A549 (cell line): Measurements from ENCODE around the gene PPIP5K2. TPM values are rescaled to one million over a fixed set of nuclear protein-coding genes. Genes with fewer than 3 reads are reported as not detected.
"Not testable (repeated sequence)": the region's sequence is repeated elsewhere in the genome, so short reads cannot be mapped to it uniquely, and the experiment has no call there.

Experiments used
- ATAC-seq, 2 experiments: fragments of 200-7000 bp in 1 of 2; fragments of >200 bp in 1 of 2; cut with Nextera tagmentation in 1 of 2; cut with Tn5 transposase in 1 of 2; 3 replicates each; pipeline versions ENCODE4 v1.8.0 to v1.9.1; 2018 to 2020; ENCODE audit warnings: mild to moderate bottlenecking in 1 of 2, moderate library complexity in 1 of 2
- CTCF ChIA-PET: fragments of 300-600 bp; sonication (Branson Sonifier 250); formaldehyde crosslinking; extraction: SDS; loops from one replicate; lab custom pipeline; 2021; ENCODE audit warnings: antibody characterized with exemption, inconsistent platforms; lab: Yijun Ruan, JAX
- POLR2A ChIA-PET: fragments of 350-600 bp; formaldehyde crosslinking; extraction: SDS; loops from one replicate; lab custom pipeline; 2021; ENCODE audit warnings: antibody characterized with exemption, inconsistent platforms; lab: Yijun Ruan, JAX
- DNase-seq, 2 experiments: peaks; one replicate each; pipeline versions ENCODE4 v3.0.0 to v3.0.0-alpha.2; 2011 to 2016; ENCODE audit warnings: low read depth in 1 of 2, low spot score in 1 of 2
- FAIRE-seq: peaks from 2 replicates; lab custom pipeline; 2011; peaks lifted over from hg19 to GRCh38; lab: Jason Lieb, UNC
- H3K27ac ChIP-seq, 2 experiments: fragments of >200 bp; sonication (Bioruptor Twin); formaldehyde crosslinking; 3 replicates each; pipeline ENCODE4 v1.5.1; 2016 to 2017
- H3K4me1 ChIP-seq: fragments of >200 bp; sonication (Bioruptor Twin); formaldehyde crosslinking; 3 replicates; pipeline ENCODE4 v1.6.1; 2016
- H3K4me2 ChIP-seq: fragments of >200 bp; sonication (Bioruptor Twin); formaldehyde crosslinking; 3 replicates; pipeline ENCODE4 v1.6.1; 2016
- H3K4me3 ChIP-seq: fragments of >200 bp; sonication (Bioruptor Twin); formaldehyde crosslinking; 3 replicates; pipeline ENCODE4 v1.5.1; 2016
- H3K9me3 ChIP-seq: fragments of >200 bp; sonication (Bioruptor Twin); formaldehyde crosslinking; 3 replicates; pipeline ENCODE4 v1.6.1; 2016
- BCL3 ChIP-seq: fragments of >200 bp; sonication (Bioruptor Twin); formaldehyde crosslinking; IDR thresholded peaks from 3 replicates; pipeline ENCODE4 v1.6.1; 2016
- BHLHE40 ChIP-seq: IDR thresholded peaks from 2 replicates; pipeline ENCODE4 v1.6.1; 2012; ENCODE audit warnings: low read depth, low read length, inconsistent platforms
- CEBPB ChIP-seq, 2 experiments: fragments of >200 bp in 1 of 2; sonication (Bioruptor Twin) in 1 of 2; formaldehyde crosslinking in 1 of 2; IDR thresholded peaks; 2 replicates each; pipeline ENCODE4 v1.6.1; 2012 to 2016
- CHD4 ChIP-seq: fragments of 200-600 bp; sonication (generic); IDR thresholded peaks from 2 replicates; pipeline ENCODE4 v1.6.1; 2016; ENCODE audit warnings: antibody characterized with exemption, mild to moderate bottlenecking, borderline replicate concordance
- EHF ChIP-seq: fragments of 250-450 bp; sonication (Bioruptor Pico); IDR thresholded peaks from 2 replicates; pipeline ENCODE4 v1.5.0; 2020; ENCODE audit warnings: mild to moderate bottlenecking
- ESRRA ChIP-seq: fragments of 150-350 bp; IDR thresholded peaks from 2 replicates; pipeline ENCODE4 v1.6.1; 2014; ENCODE audit warnings: mild to moderate bottlenecking, low read length, borderline replicate concordance
- FOSB ChIP-seq: fragments of 250-450 bp; sonication (Bioruptor Pico); IDR thresholded peaks from 2 replicates; pipeline ENCODE4 v1.5.0; 2020; ENCODE audit warnings: mild to moderate bottlenecking, moderate library complexity
- FOSL2 ChIP-seq, 2 experiments: fragments of 450-650 bp in 1 of 2; fragments of >200 bp in 1 of 2; sonication (Bioruptor Twin) in 1 of 2; formaldehyde crosslinking; IDR thresholded peaks; 2 replicates each; pipeline versions ENCODE4 v1.5.0 to v1.6.1; 2016 to 2020; ENCODE audit warnings: mild to moderate bottlenecking in 1 of 2, moderate library complexity in 1 of 2
- HOXA7 ChIP-seq: fragments of 250-450 bp; sonication (Bioruptor Pico); IDR thresholded peaks from 2 replicates; pipeline ENCODE4 v1.5.0; 2020; ENCODE audit warnings: mild to moderate bottlenecking, moderate library complexity
- HOXB13 ChIP-seq: fragments of 250-450 bp; sonication (Bioruptor Pico); IDR thresholded peaks from 2 replicates; pipeline ENCODE4 v1.5.0; 2020; ENCODE audit warnings: low read depth, mild to moderate bottlenecking, moderate library complexity
- JUN ChIP-seq, 2 experiments: fragments of >200 bp; sonication (Bioruptor Twin); formaldehyde crosslinking; IDR thresholded peaks; 2 replicates in 1 of 2; 3 replicates in 1 of 2; pipeline ENCODE4 v1.6.1; 2016 to 2017
- JUNB ChIP-seq: fragments of >200 bp; sonication (Bioruptor Twin); formaldehyde crosslinking; IDR thresholded peaks from 2 replicates; pipeline ENCODE4 v1.6.1; 2016
- KDM1A ChIP-seq: fragments of 200-600 bp; sonication (generic); IDR thresholded peaks from 2 replicates; pipeline ENCODE4 v1.6.1; 2016; ENCODE audit warnings: low read depth, mild to moderate bottlenecking
- MAFK ChIP-seq: fragments of 450-650 bp; IDR thresholded peaks from 2 replicates; pipeline ENCODE4 v1.6.1; 2014; ENCODE audit not compliant: partially characterized antibody
- MYC ChIP-seq: IDR thresholded peaks from 2 replicates; pipeline ENCODE4 v1.6.1; 2012; ENCODE audit warnings: mild to moderate bottlenecking, inconsistent platforms, low read length, improper control_type of control experiment, borderline replicate concordance
- NFE2L2 ChIP-seq: fragments of 150-350 bp; conservative IDR thresholded peaks from 2 replicates; pipeline ENCODE4 v1.6.1; 2014; ENCODE audit warnings: low read length
- NR3C1 ChIP-seq: fragments of >200 bp; sonication (Bioruptor Twin); formaldehyde crosslinking; IDR thresholded peaks from 3 replicates; pipeline ENCODE4 v1.6.1; 2017
- PHF8 ChIP-seq: fragments of 200-600 bp; sonication (generic); IDR thresholded peaks from 2 replicates; pipeline ENCODE4 v1.6.1; 2016; ENCODE audit warnings: low read depth, mild to moderate bottlenecking, antibody characterized with exemption, moderate library complexity, borderline replicate concordance
- POLR2A ChIP-seq: IDR thresholded peaks from 2 replicates; pipeline ENCODE4 v1.6.1; 2012; ENCODE audit warnings: mild to moderate bottlenecking, low read length
- RAD21 ChIP-seq, 2 experiments: fragments of >200 bp in 1 of 2; sonication (Bioruptor Twin) in 1 of 2; formaldehyde crosslinking in 1 of 2; IDR thresholded peaks in 1 of 2; conservative IDR thresholded peaks in 1 of 2; 2 replicates in 1 of 2; 3 replicates in 1 of 2; pipeline ENCODE4 v1.6.1; 2012 to 2018; ENCODE audit warnings: inconsistent platforms in 1 of 2
- RFX5 ChIP-seq: fragments of 450-650 bp; IDR thresholded peaks from 2 replicates; pipeline ENCODE4 v1.7.1; 2014; ENCODE audit warnings: antibody characterized with exemption, mild to moderate bottlenecking, moderate library complexity
- SREBF2 ChIP-seq: fragments of 450-650 bp; IDR thresholded peaks from 2 replicates; pipeline ENCODE4 v1.6.1; 2014; ENCODE audit warnings: mild to moderate bottlenecking, moderate library complexity
- TFCP2L1 ChIP-seq: fragments of 250-450 bp; sonication (Bioruptor Pico); IDR thresholded peaks from 2 replicates; pipeline ENCODE4 v1.5.0; 2021; ENCODE audit warnings: mild to moderate bottlenecking
- USF2 ChIP-seq: fragments of 450-650 bp; IDR thresholded peaks from 2 replicates; pipeline ENCODE4 v1.6.1; 2014; ENCODE audit warnings: antibody characterized with exemption
- ZC3H11A ChIP-seq: fragments of 450-650 bp; IDR thresholded peaks from 2 replicates; pipeline ENCODE4 v1.6.1; 2014; ENCODE audit warnings: antibody characterized with exemption, mild to moderate bottlenecking
- ZSCAN20 ChIP-seq: fragments of 250-450 bp; sonication (Bioruptor Pico); IDR thresholded peaks from 2 replicates; pipeline ENCODE4 v1.8.0; 2022; ENCODE audit warnings: mild to moderate bottlenecking, moderate library complexity
- WGBS: methylation state at CpG from one replicate; pipeline ENCODE4 v1.1.6; 2017; ENCODE audit errors: missing lambda C conversion rate; 5-methylcytosine and 5-hydroxymethylcytosine counted together
- polyA minus RNA-seq: library from RNA; depleted of rRNA, polyadenylated mRNA; stranded (reverse); fragments of >200 nt; gene quantifications from 2 replicates; pipeline ENCODE4 v1.2.3, GENCODE V29; 2011; rRNA and poly(A)+ RNA removed
- polyA plus RNA-seq, 4 experiments: library from polyadenylated mRNA; depleted of rRNA in 3 of 4; stranded (reverse); fragments of >200 nt; fragmentation: RNase III in 1 of 4; extraction: RNeasy Plus Mini Kit Qiagen cat#74134 plus additional on column Dnase treatment in 1 of 4; gene quantifications; 2 replicates in 3 of 4; 3 replicates in 1 of 4; pipeline ENCODE4 v1.2.3, GENCODE V29; 2011 to 2017
- TF ChIP-seq, protein P1 (sequence below): IDR thresholded peaks from 2 replicates; pipeline ENCODE4 v1.6.1; 2012
- TF ChIP-seq, protein P2 (sequence below): IDR thresholded peaks from 2 replicates; pipeline ENCODE4 v1.6.1; 2012
- TF ChIP-seq, protein P3 (sequence below): IDR thresholded peaks from 2 replicates; pipeline ENCODE4 v1.6.1; 2012; ENCODE audit warnings: low read depth, borderline replicate concordance
- TF ChIP-seq, protein P4 (sequence below): fragments of 150-350 bp; IDR thresholded peaks from 2 replicates; pipeline ENCODE4 v1.6.1; 2014; ENCODE audit warnings: low read depth, mild to moderate bottlenecking, low read length

Gene PPIP5K2
- 50.1 and 61.7 TPM in 2 replicates for polyA plus RNA-seq (2011; rRNA removed)
- polyA plus RNA-seq (2012; cell fraction: cytosol; rRNA removed): 10.9 and 12.2 TPM in 2 replicates
- 7.4 and 13.9 TPM in 2 replicates for polyA plus RNA-seq (2012; cell fraction: nucleus; rRNA removed)
- polyA plus RNA-seq (2017; fragmentation: RNase III; extraction: RNeasy Plus Mini Kit Qiagen cat#74134 plus additional on column Dnase treatment): 21.7 to 24.0 TPM (median 21.9 TPM) in 3 replicates
- 62.4 and 76.5 TPM in 2 replicates for polyA minus RNA-seq

- WGBS: 2% methylated on average over 37 of the region's 46 CpGs
- peak within 1 kb of the TSS; percentile 92 for H3K4me3 ChIP-seq
- peak within 1 kb of the TSS; percentile 93 to 95 for H3K27ac ChIP-seq
- ChIA-PET CTCF (interaction anchor here (1.8 to 2.3 kb wide), 2 partner anchors 19 to 24 kb away, joined by 4 to 17 read pairs; no protein-coding TSS in a partner anchor), POLR2A (interaction anchor here (0.7 to 1.6 kb wide), 7 partner anchors 9 to 355 kb away, joined by 3 to 25 read pairs (median 4); partner anchors contain the start of gene MACIR)
- ATAC-seq (peak; percentile 97 to 98), FAIRE-seq (peak; percentile 95), DNase-seq (peak; percentile 87 to 99)
- no peaks in the 10 kb centered on the region for H3K9me3 ChIP-seq
- TF ChIP-seq TFCP2L1 (CRISPR knock-in tag): 0 out of 2 replicates have a peak, but pooled peaks have one; percentile 32
- TF ChIP-seq, protein P1, sequence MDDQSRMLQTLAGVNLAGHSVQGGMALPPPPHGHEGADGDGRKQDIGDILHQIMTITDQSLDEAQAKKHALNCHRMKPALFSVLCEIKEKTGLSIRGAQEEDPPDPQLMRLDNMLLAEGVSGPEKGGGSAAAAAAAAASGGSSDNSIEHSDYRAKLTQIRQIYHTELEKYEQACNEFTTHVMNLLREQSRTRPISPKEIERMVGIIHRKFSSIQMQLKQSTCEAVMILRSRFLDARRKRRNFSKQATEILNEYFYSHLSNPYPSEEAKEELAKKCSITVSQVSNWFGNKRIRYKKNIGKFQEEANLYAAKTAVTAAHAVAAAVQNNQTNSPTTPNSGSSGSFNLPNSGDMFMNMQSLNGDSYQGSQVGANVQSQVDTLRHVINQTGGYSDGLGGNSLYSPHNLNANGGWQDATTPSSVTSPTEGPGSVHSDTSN: peak; percentile 61; the same call in 1 of the 2 replicates
- no peak for TF ChIP-seq USF2
- TF ChIP-seq JUNB: no peak
- TF ChIP-seq MYC: peak; percentile 17
- TF ChIP-seq JUN (IDR thresholded peaks at IDR 0.05): peak; percentile 82 to 93; a peak in 4 of 5 replicates
- peak; percentile 78; the same call in 1 of the 2 replicates for TF ChIP-seq PHF8
- TF ChIP-seq NR3C1: no peak
- TF ChIP-seq MAFK: peak; percentile 48
- TF ChIP-seq, protein P2, sequence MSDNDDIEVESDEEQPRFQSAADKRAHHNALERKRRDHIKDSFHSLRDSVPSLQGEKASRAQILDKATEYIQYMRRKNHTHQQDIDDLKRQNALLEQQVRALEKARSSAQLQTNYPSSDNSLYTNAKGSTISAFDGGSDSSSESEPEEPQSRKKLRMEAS: peak; percentile 91
- TF ChIP-seq NFE2L2: no peak
- no peak for TF ChIP-seq HOXB13
- TF ChIP-seq BHLHE40: 0 out of 2 replicates have a peak, but pooled peaks have one; percentile 8
- no peak for TF ChIP-seq ZC3H11A
- TF ChIP-seq HOXA7 (CRISPR knock-in tag): 0 out of 2 replicates have a peak, but pooled peaks have one; percentile 38
- 0 out of 2 replicates have a peak, but pooled peaks have one; percentile 1 for TF ChIP-seq FOSB
- peak; percentile 96 for TF ChIP-seq ESRRA
- TF ChIP-seq FOSL2 (IDR thresholded peaks at IDR 0.05): no peak
- TF ChIP-seq FOSL2 (CRISPR knock-in tag; IDR thresholded peaks at IDR 0.05): 0 out of 2 replicates have a peak, but pooled peaks have one; percentile 16
- TF ChIP-seq CEBPB (IDR thresholded peaks at IDR 0.05): peak; percentile 45 to 68; a peak in 3 of 4 replicates
- no peak for TF ChIP-seq ZSCAN20
- TF ChIP-seq SREBF2: peak; percentile 24; the same call in 1 of the 2 replicates
- TF ChIP-seq EHF: peak; percentile 73; the same call in 1 of the 2 replicates
- TF ChIP-seq RAD21 (conservative IDR thresholded peaks at IDR 0.05 in 1 of 2, IDR thresholded peaks at IDR 0.05 in 1 of 2): no peak
- TF ChIP-seq, protein P3, sequence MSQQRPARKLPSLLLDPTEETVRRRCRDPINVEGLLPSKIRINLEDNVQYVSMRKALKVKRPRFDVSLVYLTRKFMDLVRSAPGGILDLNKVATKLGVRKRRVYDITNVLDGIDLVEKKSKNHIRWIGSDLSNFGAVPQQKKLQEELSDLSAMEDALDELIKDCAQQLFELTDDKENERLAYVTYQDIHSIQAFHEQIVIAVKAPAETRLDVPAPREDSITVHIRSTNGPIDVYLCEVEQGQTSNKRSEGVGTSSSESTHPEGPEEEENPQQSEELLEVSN: no peak
- TF ChIP-seq RFX5: peak; percentile 33; the same call in 1 of the 2 replicates
- TF ChIP-seq CHD4: no peak
- peak; percentile 76; the same call in 1 of the 3 replicates for TF ChIP-seq BCL3
- TF ChIP-seq, protein P4, sequence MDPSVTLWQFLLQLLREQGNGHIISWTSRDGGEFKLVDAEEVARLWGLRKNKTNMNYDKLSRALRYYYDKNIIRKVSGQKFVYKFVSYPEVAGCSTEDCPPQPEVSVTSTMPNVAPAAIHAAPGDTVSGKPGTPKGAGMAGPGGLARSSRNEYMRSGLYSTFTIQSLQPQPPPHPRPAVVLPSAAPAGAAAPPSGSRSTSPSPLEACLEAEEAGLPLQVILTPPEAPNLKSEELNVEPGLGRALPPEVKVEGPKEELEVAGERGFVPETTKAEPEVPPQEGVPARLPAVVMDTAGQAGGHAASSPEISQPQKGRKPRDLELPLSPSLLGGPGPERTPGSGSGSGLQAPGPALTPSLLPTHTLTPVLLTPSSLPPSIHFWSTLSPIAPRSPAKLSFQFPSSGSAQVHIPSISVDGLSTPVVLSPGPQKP: 0 out of 2 replicates have a peak, but pooled peaks have one; percentile 5
- TF ChIP-seq POLR2A: peak; percentile 66
- TF ChIP-seq KDM1A: no peak
- peaks cover 17% of the 10 kb centered on the region for H3K4me1 ChIP-seq
- peak within 1 kb of the TSS; percentile 93 for H3K4me2 ChIP-seq
Measured at GRCh38 chr5:103119765-103120606, at the start of gene PPIP5K2, which contains the start of gene GIN1. PPIP5K2 (plus strand) TSS chr5:103120301; CDS start chr5:103129590, 9,289 bp downstream. GIN1 (minus strand) TSS chr5:103120138; CDS start chr5:103108707, 11,431 bp downstream.

DNA sequence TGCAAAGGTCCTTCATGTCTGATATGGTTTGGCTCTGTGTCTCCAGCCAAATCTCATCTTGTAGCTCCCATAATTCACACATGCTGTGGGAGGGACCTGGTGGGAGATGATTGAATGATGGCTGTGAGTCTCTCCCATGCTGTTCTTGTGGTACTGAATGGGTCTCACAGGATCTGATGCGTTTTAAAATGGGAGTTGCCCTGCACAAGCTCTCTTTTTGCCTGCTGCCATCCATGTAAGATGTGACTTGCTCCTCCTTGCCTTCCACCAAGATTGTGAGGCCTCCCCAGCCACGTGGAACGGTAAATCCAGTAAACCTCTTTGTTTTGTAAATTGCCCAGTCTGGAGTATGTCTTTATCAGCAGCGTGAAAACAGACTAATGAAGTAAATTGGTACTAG is 46.6 kb upstream of the PPIP5K2 start:
- POLR2A ChIA-PET, FAIRE-seq, H3K27ac ChIP-seq, H3K4me2 ChIP-seq, DNase-seq, ATAC-seq, H3K4me3 ChIP-seq, H3K4me1 ChIP-seq, CTCF ChIA-PET: not testable (repeated sequence)
- H3K9me3 ChIP-seq: peaks cover 25% of the 10 kb centered on the region
- 2% methylated on average over 4 of the region's 4 CpGs for WGBS
